PC-9 (cell line): Measurements from ENCODE around the gene TRDN. TPM values are rescaled to one million over a fixed set of nuclear protein-coding genes. Genes with fewer than 3 reads are reported as not detected.

Source experiments
- BruUV-seq: library from RNA; stranded (reverse); fragments of 400-500 nt; replicated peaks from 2 replicates; lab custom pipeline; 2021; lab: Mats Ljungman, UMichigan
- CTCF ChIA-PET: fragments of 300-600 bp; sonication (Branson Sonifier 250); formaldehyde crosslinking; loops from one replicate; lab custom pipeline; 2022; ENCODE audit warnings: antibody characterized with exemption; lab: Charles Lee
- POLR2A ChIA-PET: fragments of 300-600 bp; sonication (Branson Sonifier 250); formaldehyde crosslinking; loops from one replicate; lab custom pipeline; 2022; ENCODE audit warnings: antibody characterized with exemption; ENCODE audit not compliant: unreplicated experiment; lab: Charles Lee
- DNase-seq, 2 experiments: peaks; one replicate each; pipeline versions ENCODE4 v3.0.0 to v3.0.0-alpha.2; 2015 to 2022; ENCODE audit warnings: mixed read lengths in 1 of 2
- H2AFZ ChIP-seq: fragments of 200-600 bp; sonication (generic); 2 replicates; pipeline ENCODE4 v1.8.1; 2017; ENCODE audit warnings: antibody characterized with exemption
- H3F3A ChIP-seq: fragments of 200-600 bp; sonication (generic); 2 replicates; pipeline ENCODE4 v1.8.1; 2017; ENCODE audit warnings: antibody characterized with exemption, mild to moderate bottlenecking, low read depth; ENCODE audit not compliant: insufficient read depth
- H3K27ac ChIP-seq: fragments of 200-600 bp; sonication (generic); 2 replicates; pipeline ENCODE4 v1.6.1; 2016; ENCODE audit warnings: mixed run types
- H3K27me3 ChIP-seq: fragments of 200-600 bp; sonication (generic); 2 replicates; pipeline ENCODE4 v1.6.1; 2016; ENCODE audit warnings: low read depth, mixed run types; ENCODE audit not compliant: insufficient read depth
- H3K36me3 ChIP-seq: fragments of 200-600 bp; sonication (generic); 2 replicates; pipeline ENCODE4 v1.6.1; 2016; ENCODE audit warnings: low read depth, mixed run types
- H3K4me1 ChIP-seq: fragments of 200-600 bp; sonication (generic); replicated peaks from 2 replicates; pipeline ENCODE4 v1.6.1; 2016; ENCODE audit warnings: mixed run types; ENCODE audit not compliant: insufficient read depth
- H3K4me2 ChIP-seq: fragments of 200-600 bp; sonication (generic); 2 replicates; pipeline ENCODE4 v1.6.1; 2017; ENCODE audit warnings: mixed run types
- H3K4me3 ChIP-seq: fragments of 200-600 bp; sonication (generic); 2 replicates; pipeline ENCODE4 v1.6.1; 2016; ENCODE audit warnings: mixed run types
- H3K79me2 ChIP-seq: fragments of 200-600 bp; sonication (generic); 2 replicates; pipeline ENCODE4 v1.6.1; 2017; ENCODE audit warnings: low read depth, mixed run types
- H3K9me2 ChIP-seq: fragments of 200-600 bp; sonication (generic); 2 replicates; pipeline ENCODE4 v1.8.1; 2017; ENCODE audit warnings: mild to moderate bottlenecking; ENCODE audit not compliant: insufficient read depth
- H3K9me3 ChIP-seq: fragments of 200-600 bp; sonication (generic); 2 replicates; pipeline ENCODE4 v1.8.1; 2016; ENCODE audit warnings: low read depth; ENCODE audit not compliant: insufficient read depth
- H4K20me1 ChIP-seq: fragments of 200-600 bp; sonication (generic); 2 replicates; pipeline ENCODE4 v1.8.1; 2017; ENCODE audit not compliant: insufficient read depth
- CTCF ChIP-seq: fragments of 200-600 bp; sonication (generic); conservative IDR thresholded peaks from 2 replicates; pipeline ENCODE4 v1.6.1; 2017; ENCODE audit warnings: mixed run types, antibody characterized with exemption, mild to moderate bottlenecking, moderate library complexity
- EZH2 ChIP-seq: fragments of 200-600 bp; sonication (generic); IDR thresholded peaks from 2 replicates; pipeline ENCODE4 v1.8.0; 2017; ENCODE audit warnings: antibody characterized with exemption, low read depth
- intact Hi-C: fragments of 100-400 bp; cut with micrococcal nuclease; formaldehyde crosslinking; loops from one replicate; pipeline ENCODE4 v1.10.0; 2022; ENCODE audit not compliant: unreplicated experiment
- total RNA-seq: library from RNA; stranded (reverse); gene quantifications from 2 replicates; pipeline ENCODE4 v1.2.3, GENCODE V29; 2021

Gene TRDN
- total RNA-seq, 1 experiment from 2014 or later: not detected

GRCh38 chr6:123447315-123447937 lies 189.3 kb downstream of the TRDN start:
- Histone ChIP-seq H3K4me3 (no peak overlapping the region), H3K36me3 (no peaks in the 10 kb centered on the region), H3K79me2 (no peaks in the 10 kb centered on the region), H3K4me2 (no peak overlapping the region), H3K4me1 (peaks cover 8% of the 10 kb centered on the region), H3K27me3 (no peaks in the 10 kb centered on the region), H3K9me3 (no peaks in the 10 kb centered on the region; the same call in 1 of the 2 replicates), H2AFZ (peak overlapping the region; percentile 50; the same call in 1 of the 2 replicates), H3K9me2 (no peaks in the 10 kb centered on the region), H3K27ac (no peak overlapping the region), H4K20me1 (no peaks in the 10 kb centered on the region), H3F3A (no peaks in the 10 kb centered on the region)
- TF ChIP-seq EZH2: no peak
- no peak for TF ChIP-seq CTCF
- ChIA-PET POLR2A (no interaction called here), CTCF (no interaction called here)
- intact Hi-C loops: no loop called here
- no peak for DNase-seq
- BruUV-seq: no TSS peak

- POLR2A ChIA-PET: no interaction called here
- no peak for DNase-seq
- no peaks in the 10 kb centered on the region for H3K79me2 ChIP-seq
- no peaks in the 10 kb centered on the region for H3F3A ChIP-seq
- H3K4me1 ChIP-seq: no peaks in the 10 kb centered on the region
- H3K4me2 ChIP-seq: no peak overlapping the region
- no peaks in the 10 kb centered on the region; the same call in 1 of the 2 replicates for H3K9me3 ChIP-seq
- intact Hi-C loops: no loop called here
- H3K36me3 ChIP-seq: no peaks in the 10 kb centered on the region
- no peak overlapping the region for H3K4me3 ChIP-seq
- H3K27ac ChIP-seq: no peak overlapping the region
- peak overlapping the region; percentile 67; the same call in 1 of the 2 replicates for H2AFZ ChIP-seq
- TF ChIP-seq EZH2 (no peak), CTCF (no peak)
- H3K9me2 ChIP-seq: no peaks in the 10 kb centered on the region
- no peaks in the 10 kb centered on the region for H4K20me1 ChIP-seq
- CTCF ChIA-PET: no interaction called here
- H3K27me3 ChIP-seq: no peaks in the 10 kb centered on the region
- no TSS peak for BruUV-seq
Observed at GRCh38 chr6:123439371-123439770, 197.4 kb downstream of the TRDN start.

GRCh38 chr6:123434186-123434585 lies 202.6 kb downstream of the TRDN start:
- Histone ChIP-seq H3K27ac (no peak overlapping the region), H3F3A (no peaks in the 10 kb centered on the region), H3K4me1 (no peaks in the 10 kb centered on the region), H3K27me3 (no peaks in the 10 kb centered on the region), H3K4me2 (no peak overlapping the region), H3K79me2 (no peaks in the 10 kb centered on the region), H2AFZ (no peak overlapping the region), H3K9me3 (no peaks in the 10 kb centered on the region), H4K20me1 (no peaks in the 10 kb centered on the region), H3K4me3 (no peak overlapping the region), H3K9me2 (no peaks in the 10 kb centered on the region), H3K36me3 (no peaks in the 10 kb centered on the region)
- BruUV-seq: no TSS peak
- CTCF ChIA-PET: no interaction called here
- POLR2A ChIA-PET: no interaction called here
- intact Hi-C loops: no loop called here
- peak in 1 of 2 experiments; percentile 6 for DNase-seq
- TF ChIP-seq EZH2 (no peak), CTCF (no peak)
